Pulmonary artery endothelial cell (primary cell): ENCODE data around the gene RPP14. TPM values are rescaled to one million over a fixed set of nuclear protein-coding genes. Genes with fewer than 3 reads are reported as not detected.
A peak's percentile ranks its signal among the peaks of the same experiment; 100 is the strongest.
"Not testable (repeated sequence)": the region's sequence is repeated elsewhere in the genome, so short reads cannot be mapped to it uniquely, and the experiment has no call there.

Experiments
- DNase-seq: peaks from one replicate; pipeline ENCODE4 v3.0.0-alpha.2; 2011; ENCODE audit warnings: low read depth, low spot score
- total RNA-seq: library from RNA; depleted of rRNA; stranded (reverse); fragments of >200 nt; gene quantifications from 2 replicates; pipeline ENCODE4 v1.2.3, GENCODE V29; 2014

Gene RPP14
- 17.4 and 17.8 TPM in 2 replicates for total RNA-seq

DNA sequence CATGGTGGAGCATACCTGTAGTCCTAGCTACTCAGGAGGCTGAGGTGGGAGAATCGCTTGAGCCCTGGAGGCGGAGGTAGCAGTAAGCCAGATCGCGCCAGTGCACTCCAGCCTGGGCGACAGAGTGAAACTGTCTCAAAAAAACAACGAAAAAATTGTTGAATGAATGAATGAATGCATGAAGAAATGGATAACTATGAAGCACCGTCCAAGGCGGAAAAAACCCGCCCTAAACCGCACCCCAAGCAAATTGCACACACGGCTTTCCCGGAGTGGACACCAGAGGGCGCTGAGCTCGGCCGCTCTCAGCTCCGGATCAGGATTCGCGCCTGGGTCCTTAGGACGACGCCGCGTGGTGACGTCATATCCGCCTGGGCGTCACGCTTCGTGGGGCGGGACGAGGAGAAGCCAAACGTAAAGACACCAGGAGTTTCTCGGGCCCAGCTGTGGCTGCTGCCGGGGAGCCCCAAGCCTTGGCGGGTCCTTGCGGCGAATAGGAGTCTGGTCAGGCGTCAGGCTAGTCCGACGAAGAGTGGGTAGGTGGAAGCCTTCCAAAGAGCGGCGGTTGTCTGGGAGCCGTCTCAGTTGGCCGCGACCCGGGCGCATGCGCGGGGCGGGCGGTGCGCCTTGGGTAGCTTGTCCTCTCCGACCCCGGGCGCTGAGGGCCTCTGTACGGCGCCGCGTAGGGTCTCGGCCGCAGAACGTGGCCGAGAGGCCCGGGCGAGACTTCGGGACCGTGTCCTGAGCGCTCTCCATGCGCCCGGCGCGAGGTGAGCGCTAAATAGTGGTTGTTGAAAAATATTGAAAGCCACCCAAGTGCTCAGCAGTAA lies at the start of gene RPP14, which contains the start of gene HTD2:
Gene RPP14 (plus strand): TSS at position 364 of the 830 bp plus-strand sequence. CDS start 4,085 bp downstream, outside the sequence.
Gene HTD2 (plus strand): TSS at position 639 of the 830 bp plus-strand sequence. CDS start 11,094 bp downstream, outside the sequence.
- peak; percentile 91 for DNase-seq

GRCh38 chr3:58256511-58256910 lies 49.5 kb upstream of the RPP14 start:
- no peak for DNase-seq

- DNase-seq = no peak
These were observed 47.5 kb upstream of the RPP14 start for GRCh38 chr3:58258392-58259055.

DNA sequence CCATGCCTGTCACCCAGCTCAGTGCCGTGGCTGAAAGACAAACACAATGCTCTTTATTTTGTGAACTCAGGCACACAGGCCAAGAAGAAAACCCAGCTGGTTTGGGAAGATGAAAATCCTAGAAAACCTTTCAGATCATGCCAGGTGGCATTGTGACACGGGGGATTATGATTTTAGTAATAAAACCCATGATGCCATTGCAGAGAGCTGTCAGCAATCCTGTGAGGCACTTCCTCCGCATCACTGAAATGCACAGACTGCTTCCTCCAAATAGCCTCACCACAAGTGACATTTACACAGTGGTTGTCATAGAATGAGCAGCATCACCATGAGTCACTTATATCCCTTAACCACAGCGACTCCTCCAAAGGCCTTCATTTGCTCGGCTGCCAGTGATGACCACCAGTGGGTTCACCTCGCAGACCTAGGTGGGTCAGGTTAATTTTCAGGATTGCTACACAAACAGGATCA lies 45.7 kb upstream of the RPP14 start:
- DNase-seq = no peak

DNA sequence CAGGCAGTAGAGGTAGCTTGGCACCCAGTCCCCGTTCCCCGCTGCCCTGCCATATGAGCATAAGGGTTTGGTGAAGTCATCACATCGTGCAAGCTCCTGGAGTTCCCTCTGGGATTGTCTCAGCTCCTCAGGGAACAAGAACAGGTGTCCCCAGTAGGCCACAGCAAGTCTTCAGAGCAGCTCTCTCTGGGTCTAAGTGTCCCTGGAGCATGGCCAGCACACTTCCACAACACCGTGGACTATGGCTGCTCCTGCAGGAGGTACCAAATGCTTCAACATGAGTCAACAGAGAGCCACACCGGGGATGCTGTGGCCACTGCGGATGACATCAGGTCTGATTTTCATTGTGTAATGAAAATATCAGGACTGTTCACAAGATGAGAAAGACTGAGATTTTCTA lies 45.3 kb upstream of the RPP14 start:
- DNase-seq = no peak

DNA sequence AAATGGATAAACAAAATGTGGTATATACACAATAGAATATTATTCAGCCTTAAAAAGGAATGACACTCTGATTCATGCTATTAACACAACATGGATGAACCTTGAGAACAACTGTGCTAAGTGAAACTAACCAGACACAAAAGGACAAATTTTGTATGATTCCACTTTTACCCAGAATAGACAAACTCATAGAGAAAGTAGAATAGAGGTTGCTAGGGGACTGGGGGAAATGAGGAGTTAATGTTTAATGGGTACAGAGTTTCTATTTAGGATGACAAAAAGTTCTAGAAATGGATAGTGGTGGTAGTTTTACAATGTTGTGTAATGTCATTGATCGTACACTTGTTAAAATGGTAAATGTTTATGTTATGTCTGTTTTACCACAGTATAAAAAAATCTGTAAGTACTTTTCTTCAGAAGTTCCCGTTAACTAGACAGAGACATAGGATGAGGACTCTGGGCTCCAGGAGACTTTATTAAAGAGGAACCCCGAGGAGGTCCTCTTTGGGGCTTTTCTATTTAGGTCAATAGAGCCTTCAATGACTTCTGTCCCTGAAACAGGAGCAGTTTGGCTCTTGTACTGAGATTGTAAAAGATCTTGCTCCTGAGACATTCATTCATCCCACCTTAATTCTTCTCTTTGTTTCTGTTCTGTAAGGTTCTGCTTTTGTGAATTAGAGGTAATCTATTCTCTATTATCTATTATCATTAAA lies 43.9 kb upstream of the RPP14 start:
- DNase-seq = no peak

- no peak for DNase-seq
These were observed 39.5 kb upstream of the RPP14 start for GRCh38 chr3:58266577-58266976.

- DNase-seq = not testable (repeated sequence)
These were observed 38.5 kb upstream of the RPP14 start for GRCh38 chr3:58267543-58267942.

DNA sequence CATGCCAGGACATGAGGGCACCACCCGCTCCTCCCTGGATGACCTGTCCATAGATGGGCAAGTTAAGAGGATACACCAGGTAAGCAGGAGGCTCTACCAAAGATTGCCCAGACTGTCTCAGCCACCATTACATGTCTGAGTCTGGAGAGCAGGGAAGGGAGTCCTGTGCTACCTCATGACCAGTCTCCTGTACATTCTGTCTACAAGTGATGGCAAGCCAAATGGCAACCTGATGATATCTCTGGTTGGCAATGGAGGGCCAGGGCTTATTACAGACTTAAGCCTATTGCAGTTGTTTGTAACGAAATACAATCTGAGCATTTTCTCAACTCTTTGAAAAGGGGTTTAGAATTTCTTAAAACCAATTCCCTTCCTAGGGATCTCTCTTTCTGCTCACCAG lies 36.7 kb upstream of the RPP14 start:
- no peak for DNase-seq

GRCh38 chr3:58270485-58270884 lies 35.6 kb upstream of the RPP14 start:
- DNase-seq = no peak

DNA sequence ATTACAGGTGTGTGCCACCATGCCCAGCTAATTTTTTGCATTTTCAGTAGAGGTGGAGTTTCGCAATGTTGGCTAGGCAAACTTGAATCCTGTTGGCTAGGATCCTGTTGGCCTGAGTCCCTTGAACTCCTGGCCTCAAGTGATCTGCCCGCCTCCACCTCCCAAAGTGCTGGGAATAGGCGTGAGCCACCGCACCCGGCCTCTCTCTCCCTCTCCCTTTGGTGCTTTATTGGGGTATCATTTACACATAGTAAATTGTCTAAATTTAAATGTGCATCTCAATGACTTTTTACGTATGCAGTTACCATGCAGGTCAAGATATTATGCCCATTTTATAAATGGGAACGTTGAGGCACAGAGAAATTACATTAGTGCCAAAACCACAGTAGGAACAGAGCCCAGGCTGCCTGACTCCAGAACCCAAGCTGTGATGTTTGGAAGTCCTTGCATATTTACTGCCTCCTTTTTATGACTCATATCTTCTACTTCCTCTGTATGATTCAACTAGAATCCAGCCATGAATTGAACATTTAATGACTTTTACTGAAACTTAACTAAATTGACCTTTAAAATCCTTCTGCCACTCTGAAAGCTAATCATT lies 34.0 kb upstream of the RPP14 start:
- peak; percentile 44 for DNase-seq

GRCh38 chr3:58272891-58273290 lies 33.2 kb upstream of the RPP14 start:
- no peak for DNase-seq

DNA sequence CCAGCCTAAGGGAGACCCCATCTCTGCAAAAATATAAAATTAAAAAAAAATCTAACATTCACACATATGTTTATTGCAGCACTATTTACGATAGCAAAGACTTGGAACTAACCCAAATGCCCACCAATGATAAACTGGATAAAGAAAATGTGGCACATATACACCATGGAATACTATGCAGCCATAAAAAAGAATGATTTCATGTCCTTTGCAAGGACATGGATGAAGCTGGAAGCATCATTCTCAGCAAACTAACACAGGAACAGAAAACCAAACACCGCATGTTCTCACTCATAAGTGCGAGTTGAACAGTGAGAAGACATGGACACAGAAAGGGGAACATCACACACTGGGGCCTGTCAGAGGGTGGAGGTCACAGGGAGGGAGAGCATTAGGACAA lies 32.7 kb upstream of the RPP14 start:
- DNase-seq = not testable (repeated sequence)

GRCh38 chr3:58274027-58274614 lies 31.9 kb upstream of the RPP14 start:
- no peak for DNase-seq

- DNase-seq = no peak
These were observed 25.0 kb upstream of the RPP14 start for GRCh38 chr3:58281069-58281468.

- no peak for DNase-seq
These were observed 20.7 kb upstream of the RPP14 start for GRCh38 chr3:58285334-58285733.

DNA sequence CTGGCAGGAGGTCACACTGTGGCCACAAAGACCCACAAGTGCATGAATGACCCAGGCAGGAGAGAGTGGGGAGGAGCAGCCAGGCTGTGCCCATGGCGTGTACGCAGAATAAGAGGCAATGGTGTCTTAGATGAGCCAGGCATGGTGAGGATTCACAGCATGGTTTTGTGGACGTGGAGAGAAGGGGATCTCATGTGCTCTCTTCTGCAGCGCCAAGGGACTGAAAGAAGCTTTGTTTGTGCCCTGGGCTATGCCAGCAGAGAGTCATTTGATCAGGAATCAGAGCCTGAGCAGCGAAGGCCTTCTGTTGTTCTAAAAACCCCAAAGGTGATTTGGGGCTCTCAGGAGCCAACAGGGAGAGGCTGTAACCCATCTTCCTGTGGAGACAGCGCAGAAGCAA lies 18.7 kb upstream of the RPP14 start:
- DNase-seq = no peak

DNA sequence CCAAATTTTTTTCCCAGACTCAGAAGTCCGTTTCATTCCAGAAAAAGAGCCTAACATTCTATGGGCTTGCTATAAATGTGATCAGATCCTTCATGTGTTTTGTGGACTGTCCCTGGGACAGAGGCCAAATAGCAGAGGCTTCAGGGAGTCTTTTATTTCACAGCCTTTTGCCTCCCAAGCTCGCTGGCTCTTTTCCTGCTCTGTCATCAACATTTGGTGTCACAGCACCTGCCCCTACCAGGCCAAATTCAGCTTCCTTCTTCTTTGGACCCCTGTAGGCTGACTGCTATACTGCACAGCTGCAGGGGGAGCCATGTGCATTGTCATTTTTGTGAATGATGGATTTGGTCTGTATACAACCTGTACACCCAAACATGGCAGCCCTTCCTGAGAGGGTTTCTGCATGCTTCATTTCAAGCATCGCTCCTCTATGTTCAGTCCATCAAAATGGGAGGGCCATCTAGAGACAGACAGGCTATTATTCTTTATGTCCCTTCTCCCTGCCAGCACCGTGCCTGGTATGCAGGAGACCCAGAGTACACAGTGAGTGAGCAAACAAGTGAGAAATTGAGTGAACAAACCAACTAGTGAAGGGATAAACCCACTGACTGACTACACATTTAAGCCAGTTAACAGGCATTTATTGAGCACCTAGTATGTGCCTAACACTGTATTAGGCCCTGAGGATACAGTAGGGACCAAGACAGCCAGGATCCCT lies 17.9 kb upstream of the RPP14 start:
- no peak for DNase-seq

- not testable (repeated sequence) for DNase-seq
These were observed 17.0 kb upstream of the RPP14 start for GRCh38 chr3:58288964-58289613.

DNA sequence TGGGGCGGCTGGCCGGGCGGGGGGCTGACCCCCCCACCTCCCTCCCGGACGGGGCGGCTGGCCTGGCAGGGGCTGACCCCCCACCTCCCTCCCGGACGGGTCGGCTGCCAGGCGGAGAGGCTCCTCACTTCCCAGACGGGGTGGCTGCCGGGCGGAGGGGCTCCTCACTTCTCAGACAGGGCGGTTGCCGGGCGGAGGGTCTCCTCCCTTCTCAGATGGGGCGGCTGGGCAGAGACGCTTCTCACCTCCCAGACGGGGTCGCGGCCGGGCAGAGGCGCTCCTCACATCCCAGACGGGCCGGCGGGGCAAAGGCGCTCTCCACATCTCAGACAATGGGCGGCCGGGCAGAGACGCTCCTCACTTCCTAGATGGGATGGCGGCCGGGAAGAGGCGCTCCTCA lies 15.6 kb upstream of the RPP14 start:
- DNase-seq = not testable (repeated sequence)
